Fibroblast of mammary gland (primary cell): ENCODE data around the gene FAM111A.
"Not testable (repeated sequence)": the region's sequence is repeated elsewhere in the genome, so short reads cannot be mapped to it uniquely, and the experiment has no call there.

ENCODE experiments used
- DNase-seq: peaks from one replicate; pipeline ENCODE4 v3.0.0-alpha.2; 2010; ENCODE audit warnings: low read depth
- H3K4me3 ChIP-seq: 2 replicates; pipeline ENCODE4 v1.5.1; 2011; ENCODE audit warnings: low read depth, mild to moderate bottlenecking, low read length, moderate library complexity; ENCODE audit not compliant: control insufficient read depth
- TF ChIP-seq, protein P1 (sequence below): conservative IDR thresholded peaks from 2 replicates; pipeline ENCODE4 v1.5.1; 2011; ENCODE audit warnings: low read depth, low read length, inconsistent platforms; ENCODE audit not compliant: control insufficient read depth, insufficient read depth

The FAM111A gene

GRCh38 chr11:59142530-59143507, at the start of gene FAM111A:
TSS of gene FAM111A (plus strand) at chr11:59142856. CDS start at chr11:59148873, 6,017 bp downstream.
- H3K4me3 ChIP-seq, result peak within 1 kb of the TSS; percentile 74
- peak; percentile 74 for DNase-seq
- TF ChIP-seq, protein P1, sequence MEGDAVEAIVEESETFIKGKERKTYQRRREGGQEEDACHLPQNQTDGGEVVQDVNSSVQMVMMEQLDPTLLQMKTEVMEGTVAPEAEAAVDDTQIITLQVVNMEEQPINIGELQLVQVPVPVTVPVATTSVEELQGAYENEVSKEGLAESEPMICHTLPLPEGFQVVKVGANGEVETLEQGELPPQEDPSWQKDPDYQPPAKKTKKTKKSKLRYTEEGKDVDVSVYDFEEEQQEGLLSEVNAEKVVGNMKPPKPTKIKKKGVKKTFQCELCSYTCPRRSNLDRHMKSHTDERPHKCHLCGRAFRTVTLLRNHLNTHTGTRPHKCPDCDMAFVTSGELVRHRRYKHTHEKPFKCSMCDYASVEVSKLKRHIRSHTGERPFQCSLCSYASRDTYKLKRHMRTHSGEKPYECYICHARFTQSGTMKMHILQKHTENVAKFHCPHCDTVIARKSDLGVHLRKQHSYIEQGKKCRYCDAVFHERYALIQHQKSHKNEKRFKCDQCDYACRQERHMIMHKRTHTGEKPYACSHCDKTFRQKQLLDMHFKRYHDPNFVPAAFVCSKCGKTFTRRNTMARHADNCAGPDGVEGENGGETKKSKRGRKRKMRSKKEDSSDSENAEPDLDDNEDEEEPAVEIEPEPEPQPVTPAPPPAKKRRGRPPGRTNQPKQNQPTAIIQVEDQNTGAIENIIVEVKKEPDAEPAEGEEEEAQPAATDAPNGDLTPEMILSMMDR, result no peak

DNA sequence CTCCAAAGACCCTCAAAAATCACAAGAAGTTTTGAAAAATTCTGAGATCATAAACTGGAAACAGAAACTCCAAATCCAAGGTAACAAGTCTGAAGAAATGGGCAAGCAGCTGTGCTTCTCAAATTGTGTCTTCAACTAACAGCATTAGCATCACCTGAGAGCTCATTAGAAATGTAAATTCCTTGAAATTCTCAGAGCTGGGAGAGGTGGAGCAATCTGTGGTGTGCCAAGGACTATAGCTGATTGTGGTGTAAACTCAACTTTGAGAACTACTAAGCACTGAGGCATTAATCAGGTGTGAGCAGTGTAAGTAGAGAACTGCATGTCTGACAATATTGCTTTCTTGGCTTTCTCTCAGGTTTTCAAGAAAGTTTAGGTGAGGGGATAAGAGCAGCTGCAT, 49.1 kb upstream of the FAM111A start:
- H3K4me3 ChIP-seq, DNase-seq: not testable (repeated sequence)

DNA sequence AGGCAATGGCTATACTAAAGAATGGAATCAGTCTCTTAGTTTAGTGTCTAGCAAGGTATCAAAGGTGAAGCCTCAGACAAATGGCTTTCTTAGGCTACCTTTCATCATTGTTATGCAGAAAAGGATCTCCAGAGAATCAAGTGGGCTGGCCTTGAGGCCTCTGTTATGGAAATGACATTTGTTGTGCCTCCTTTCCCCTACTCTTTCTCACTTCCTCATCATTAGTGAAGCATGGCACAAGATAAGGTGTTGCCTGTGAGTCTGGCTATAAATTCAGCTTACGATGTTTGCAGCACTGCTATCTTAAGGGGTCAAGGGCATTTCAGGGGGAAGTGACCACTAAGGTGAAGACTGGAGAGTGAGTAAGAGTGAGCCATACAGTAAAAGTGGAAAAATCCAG, 47.4 kb upstream of the FAM111A start:
- not testable (repeated sequence) for DNase-seq, H3K4me3 ChIP-seq

GRCh38 chr11:59095972-59096575, 46.6 kb upstream of the FAM111A start:
- H3K4me3 ChIP-seq, DNase-seq: not testable (repeated sequence)

DNA sequence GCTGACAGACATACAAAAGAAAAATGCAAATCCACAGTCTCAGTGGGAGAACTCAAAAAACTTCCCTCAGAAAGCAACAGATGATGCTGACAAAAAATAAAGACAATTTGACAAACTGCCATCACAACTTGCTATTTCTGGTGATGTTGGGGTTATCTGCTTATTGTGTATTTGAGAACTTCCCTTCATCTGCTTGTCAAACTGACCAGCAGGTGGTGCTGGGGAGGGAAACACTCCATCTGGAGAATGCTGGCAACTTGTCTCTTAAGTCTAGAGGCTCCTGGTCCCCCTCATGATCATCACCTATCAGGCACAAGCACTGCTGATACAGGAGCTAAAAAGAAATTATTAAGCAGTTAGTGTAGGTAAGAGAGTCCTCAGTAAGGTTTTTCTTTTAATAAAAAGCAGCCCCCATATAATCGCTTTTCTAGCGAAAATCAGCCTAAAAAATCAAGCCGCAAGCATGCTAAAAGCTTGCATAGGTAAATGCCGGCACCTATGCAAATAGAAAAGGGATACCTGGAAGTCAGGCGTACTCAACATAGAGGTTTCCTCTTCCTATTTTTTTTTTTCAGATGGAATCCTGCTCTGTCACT, 45.4 kb upstream of the FAM111A start:
- DNase-seq, result peak; percentile 66
- TF ChIP-seq, protein P1, result peak; percentile 74
- H3K4me3 ChIP-seq, result no peak overlapping the region

DNA sequence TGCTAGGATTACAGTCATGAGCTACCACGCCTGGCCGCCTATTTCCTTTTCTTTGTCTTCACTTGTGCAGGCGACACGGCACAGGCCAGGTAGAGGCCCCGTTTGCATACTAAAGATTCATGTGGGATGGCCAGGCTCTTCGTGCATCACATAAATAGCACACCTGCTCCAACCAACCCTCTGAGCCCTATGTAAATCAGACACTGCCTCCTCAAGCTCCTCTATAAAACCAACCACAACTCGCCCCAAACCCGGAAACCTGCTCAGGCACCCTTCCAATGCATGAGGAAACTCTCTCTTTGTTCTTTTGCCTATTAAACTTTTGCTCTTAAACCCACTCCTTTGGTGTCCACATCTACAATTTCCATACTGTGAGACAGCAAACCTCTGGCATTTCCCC, 44.7 kb upstream of the FAM111A start:
- DNase-seq, H3K4me3 ChIP-seq: not testable (repeated sequence)

- H3K4me3 ChIP-seq, result peak overlapping the region; percentile 5
- DNase-seq, result peak; percentile 46
- TF ChIP-seq, protein P1, result peak; percentile 31
These were observed 40.3 kb upstream of the FAM111A start for GRCh38 chr11:59102259-59102765.

- peak within 1 kb of the TSS; percentile 55 for H3K4me3 ChIP-seq
- TF ChIP-seq, protein P1, result no peak
These were observed 36.0 kb upstream of the FAM111A start, which contains the start of gene FAM111B for GRCh38 chr11:59106363-59107336. TSS of gene FAM111B (plus strand) at chr11:59107237. CDS start at chr11:59109626, 2,389 bp downstream.

GRCh38 chr11:59107721-59108120, 34.9 kb upstream of the FAM111A start:
- peak overlapping the region; percentile 55 for H3K4me3 ChIP-seq
- DNase-seq, result not testable (repeated sequence)

More at GRCh38 chr11:59106363-59107336, 36.0 kb upstream of the FAM111A start, which contains the start of gene FAM111B:
- peak; percentile 93 for DNase-seq
